H9 (cell line): ENCODE results near the gene NCCRP1. TPM values are rescaled to one million over a fixed set of nuclear protein-coding genes. Genes with fewer than 3 reads are reported as not detected.

ENCODE experiments used
- DNase-seq: peaks from one replicate; pipeline ENCODE4 v3.0.0-alpha.2; 2017
- H2AFZ ChIP-seq: one replicate; pipeline ENCODE4 v1.6.1; 2013; ENCODE audit warnings: mild to moderate bottlenecking, low read length, control low read depth, moderate library complexity
- H2AK5ac ChIP-seq: 2 replicates; pipeline ENCODE4 v1.6.1; 2013; ENCODE audit warnings: low read length, control low read depth, mixed read lengths; ENCODE audit not compliant: insufficient read length
- H2BK120ac ChIP-seq: one replicate; pipeline ENCODE4 v1.6.1; 2013; ENCODE audit warnings: low read depth, mild to moderate bottlenecking, low read length, control low read depth, inconsistent platforms; ENCODE audit not compliant: poor library complexity, severe bottlenecking
- H2BK12ac ChIP-seq: 2 replicates; pipeline ENCODE4 v1.6.1; 2013; ENCODE audit warnings: low read length, control low read depth, mixed read lengths, low read depth; ENCODE audit not compliant: insufficient read length
- H2BK15ac ChIP-seq: 2 replicates; pipeline ENCODE4 v1.6.1; 2013; ENCODE audit warnings: low read depth, low read length, control low read depth
- H2BK20ac ChIP-seq: one replicate; pipeline ENCODE4 v1.6.1; 2013; ENCODE audit warnings: low read depth, mild to moderate bottlenecking, low read length, control low read depth, inconsistent platforms; ENCODE audit not compliant: poor library complexity, severe bottlenecking
- H2BK5ac ChIP-seq: 2 replicates; pipeline ENCODE4 v1.6.1; 2013; ENCODE audit warnings: low read length, control low read depth, mixed read lengths; ENCODE audit not compliant: insufficient read length
- H3K14ac ChIP-seq: 2 replicates; pipeline ENCODE4 v1.6.1; 2013; ENCODE audit warnings: low read length, control low read depth; ENCODE audit not compliant: insufficient read depth
- H3K18ac ChIP-seq: 2 replicates; pipeline ENCODE4 v1.6.1; 2013; ENCODE audit warnings: low read depth, mild to moderate bottlenecking, mixed read lengths, low read length, control low read depth; ENCODE audit not compliant: insufficient read length
- H3K23ac ChIP-seq: 2 replicates; pipeline ENCODE4 v1.6.1; 2013; ENCODE audit warnings: low read length, control low read depth, mixed read lengths, low read depth; ENCODE audit not compliant: insufficient read length
- H3K23me2 ChIP-seq: 2 replicates; pipeline ENCODE4 v1.6.1; 2013; ENCODE audit warnings: low read depth, mild to moderate bottlenecking, mixed read lengths, low read length, control low read depth; ENCODE audit not compliant: insufficient read length, poor library complexity, severe bottlenecking
- H3K27ac ChIP-seq: 2 replicates; pipeline ENCODE4 v1.5.1; 2013; ENCODE audit warnings: low read length, control low read depth, mixed read lengths, low read depth; ENCODE audit not compliant: insufficient read length
- H3K27me3 ChIP-seq: 2 replicates; pipeline ENCODE4 v1.6.1; 2013; ENCODE audit warnings: low read length, control low read depth, inconsistent platforms; ENCODE audit not compliant: insufficient read depth
- H3K4ac ChIP-seq: 2 replicates; pipeline ENCODE4 v1.6.1; 2013; ENCODE audit warnings: low read depth, mild to moderate bottlenecking, control low read depth, inconsistent platforms, low read length, moderate library complexity
- H3K4me1 ChIP-seq: 2 replicates; pipeline ENCODE4 v1.6.1; 2013; ENCODE audit warnings: low read length, control low read depth, inconsistent platforms; ENCODE audit not compliant: insufficient read depth
- H3K4me2 ChIP-seq: 2 replicates; pipeline ENCODE4 v1.6.1; 2013; ENCODE audit warnings: low read length, control low read depth, mixed read lengths; ENCODE audit not compliant: insufficient read length, insufficient read depth
- H3K56ac ChIP-seq: 2 replicates; pipeline ENCODE4 v1.6.1; 2013; ENCODE audit warnings: low read depth, mild to moderate bottlenecking, mixed read lengths, low read length, control low read depth; ENCODE audit not compliant: insufficient read length
- H3K79me1 ChIP-seq: 2 replicates; pipeline ENCODE4 v1.6.1; 2013; ENCODE audit warnings: low read depth, mild to moderate bottlenecking, moderate library complexity, low read length, control low read depth, inconsistent platforms; ENCODE audit not compliant: insufficient read depth, poor library complexity, severe bottlenecking
- H3K79me2 ChIP-seq: 2 replicates; pipeline ENCODE4 v1.6.1; 2013; ENCODE audit warnings: low read length, control low read depth, inconsistent platforms; ENCODE audit not compliant: insufficient read depth
- H3K9ac ChIP-seq: 2 replicates; pipeline ENCODE4 v1.6.1; 2013; ENCODE audit warnings: low read length, control low read depth, mixed read lengths; ENCODE audit not compliant: insufficient read length; ENCODE audit errors: extremely low read depth
- H3K9me3 ChIP-seq: one replicate; pipeline ENCODE4 v1.6.1; 2013; ENCODE audit warnings: low read depth, low read length, inconsistent platforms; ENCODE audit not compliant: control insufficient read depth
- H3T11ph ChIP-seq: one replicate; pipeline ENCODE4 v1.6.1; 2013; ENCODE audit warnings: mild to moderate bottlenecking, low read length, control low read depth, inconsistent platforms
- H4K20me1 ChIP-seq: one replicate; pipeline ENCODE4 v1.6.1; 2013; ENCODE audit not compliant: control insufficient read depth, insufficient read length, insufficient read depth
- H4K5ac ChIP-seq: 2 replicates; pipeline ENCODE4 v1.6.1; 2013; ENCODE audit warnings: low read depth, mild to moderate bottlenecking, mixed read lengths, low read length, control low read depth; ENCODE audit not compliant: insufficient read length
- H4K8ac ChIP-seq: replicated peaks from 2 replicates; pipeline ENCODE4 v1.6.1; 2013; ENCODE audit warnings: low read length, control low read depth, mixed read lengths, low read depth; ENCODE audit not compliant: insufficient read length
- H4K91ac ChIP-seq: 2 replicates; pipeline ENCODE4 v1.6.1; 2013; ENCODE audit warnings: low read depth, mild to moderate bottlenecking, moderate library complexity, mixed read lengths, low read length, control low read depth; ENCODE audit not compliant: insufficient read length
- H3K27ac Mint-ChIP-seq, 3 experiments: 2 replicates in 2 of 3; 3 replicates in 1 of 3; pipeline ENCODE4 v1.8.0; 2020 to 2021; ENCODE audit warnings: mixed read lengths in 3 of 3, mild to moderate bottlenecking in 1 of 3, moderate library complexity in 1 of 3
- H3K27me3 Mint-ChIP-seq: 2 replicates; pipeline ENCODE4 v1.8.0; 2021; ENCODE audit warnings: low read depth, mild to moderate bottlenecking, moderate library complexity, mixed read lengths
- H3K36me3 Mint-ChIP-seq, 3 experiments: 2 replicates in 2 of 3; 3 replicates in 1 of 3; pipeline ENCODE4 v1.8.0; 2020 to 2021; ENCODE audit warnings: low read depth in 3 of 3, mixed read lengths in 3 of 3; ENCODE audit not compliant: insufficient read depth in 1 of 3
- H3K4me1 Mint-ChIP-seq, 2 experiments: 2 replicates each; pipeline ENCODE4 v1.8.0; 2020; ENCODE audit warnings: mixed read lengths in 2 of 2
- H3K4me3 Mint-ChIP-seq, 2 experiments: 2 replicates in 1 of 2; 3 replicates in 1 of 2; pipeline ENCODE4 v1.8.0; 2020 to 2021; ENCODE audit warnings: mild to moderate bottlenecking in 2 of 2, mixed read lengths in 2 of 2, moderate library complexity in 1 of 2
- H3K9me3 Mint-ChIP-seq, 2 experiments: 2 replicates in 1 of 2; 3 replicates in 1 of 2; pipeline ENCODE4 v1.8.0; 2020; ENCODE audit warnings: mild to moderate bottlenecking in 2 of 2, mixed read lengths in 2 of 2, moderate library complexity in 1 of 2
- WGBS: extraction: QIAGEN DNeasy Blood & Tissue Kit; methylation state at CpG from one replicate; pipeline ENCODE4 v1.1.7; 2013; ENCODE audit warnings: missing lambda C conversion rate, low lambda C conversion rate, mixed read lengths; ENCODE audit not compliant: insufficient read length; ENCODE audit errors: extremely low coverage; 5-methylcytosine and 5-hydroxymethylcytosine counted together
- total RNA-seq: library from RNA; stranded (reverse); gene quantifications from 2 replicates; pipeline ENCODE4 v1.2.1, GENCODE V29; 2021
- TF ChIP-seq, protein P1 (sequence below): fragments of 200-600 bp; sonication (generic); conservative IDR thresholded peaks from 3 replicates; pipeline ENCODE4 v1.8.0; 2021; ENCODE audit warnings: antibody characterized with exemption, mild to moderate bottlenecking

Gene NCCRP1
- total RNA-seq, 1 experiment from 2014 or later: 1.9 TPM

DNA sequence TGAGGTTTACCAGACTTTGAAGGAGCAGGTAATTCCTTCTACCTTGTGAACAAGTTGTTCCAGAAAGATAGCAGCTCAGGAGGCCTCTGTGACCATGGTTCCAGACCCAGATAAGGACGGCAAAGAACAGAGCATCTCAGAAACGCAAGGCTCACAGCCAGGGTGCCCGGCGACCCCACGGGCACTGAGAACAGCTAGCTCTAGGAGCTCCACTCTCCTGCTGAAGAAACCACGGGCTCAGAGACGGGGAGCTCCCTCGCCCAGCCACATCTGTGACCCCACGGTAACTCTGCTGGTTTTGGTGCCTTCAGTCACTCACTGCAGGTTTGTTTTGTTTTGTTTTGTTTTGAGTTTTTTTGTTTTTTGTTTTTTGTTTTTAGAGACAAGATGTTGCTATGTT, 16.0 kb upstream of the NCCRP1 start:
- Histone ChIP-seq H4K8ac (no peak overlapping the region), H4K5ac (no peak overlapping the region), H3T11ph (no peak overlapping the region), H2AK5ac (no peak overlapping the region), H3K56ac (no peak overlapping the region), H2BK12ac (no peak overlapping the region), H3K27me3 (no peaks in the 10 kb centered on the region), H2BK120ac (no peak overlapping the region), H4K20me1 (no peaks in the 10 kb centered on the region), H3K79me2 (no peaks in the 10 kb centered on the region), H3K4ac (no peak overlapping the region), H3K23ac (no peak overlapping the region), H4K91ac (no peak overlapping the region), H2AFZ (no peak overlapping the region), H3K18ac (no peak overlapping the region), H3K4me2 (no peak overlapping the region), H3K9me3 (no peaks in the 10 kb centered on the region), H3K23me2 (no peaks in the 10 kb centered on the region), H3K79me1 (no peaks in the 10 kb centered on the region), H3K14ac (no peak overlapping the region), H2BK15ac (no peak overlapping the region), H3K27ac (no peak overlapping the region), H3K9ac (no peak overlapping the region), H2BK20ac (no peak overlapping the region), H2BK5ac (no peak overlapping the region), H3K4me1 (no peaks in the 10 kb centered on the region)
- Mint-ChIP-seq H3K4me1 (peaks cover 0 to 3% of the 10 kb centered on the region in 2 experiments; a peak in 1 of 4 replicates), H3K4me3 (no peak overlapping the region), H3K9me3 (no peaks in the 10 kb centered on the region), H3K27me3 (no peaks in the 10 kb centered on the region), H3K27ac (0 out of 7 replicates have a peak overlapping the region, but pooled peaks of 1 of the 3 experiments have one; percentile 20), H3K36me3 (peaks cover 2 to 32% (median 25%) of the 10 kb centered on the region in 3 experiments; a peak in 6 of 7 replicates)
- WGBS: no CpG with 5 or more reads among the region's 9 CpGs
- TF ChIP-seq, protein P1, sequence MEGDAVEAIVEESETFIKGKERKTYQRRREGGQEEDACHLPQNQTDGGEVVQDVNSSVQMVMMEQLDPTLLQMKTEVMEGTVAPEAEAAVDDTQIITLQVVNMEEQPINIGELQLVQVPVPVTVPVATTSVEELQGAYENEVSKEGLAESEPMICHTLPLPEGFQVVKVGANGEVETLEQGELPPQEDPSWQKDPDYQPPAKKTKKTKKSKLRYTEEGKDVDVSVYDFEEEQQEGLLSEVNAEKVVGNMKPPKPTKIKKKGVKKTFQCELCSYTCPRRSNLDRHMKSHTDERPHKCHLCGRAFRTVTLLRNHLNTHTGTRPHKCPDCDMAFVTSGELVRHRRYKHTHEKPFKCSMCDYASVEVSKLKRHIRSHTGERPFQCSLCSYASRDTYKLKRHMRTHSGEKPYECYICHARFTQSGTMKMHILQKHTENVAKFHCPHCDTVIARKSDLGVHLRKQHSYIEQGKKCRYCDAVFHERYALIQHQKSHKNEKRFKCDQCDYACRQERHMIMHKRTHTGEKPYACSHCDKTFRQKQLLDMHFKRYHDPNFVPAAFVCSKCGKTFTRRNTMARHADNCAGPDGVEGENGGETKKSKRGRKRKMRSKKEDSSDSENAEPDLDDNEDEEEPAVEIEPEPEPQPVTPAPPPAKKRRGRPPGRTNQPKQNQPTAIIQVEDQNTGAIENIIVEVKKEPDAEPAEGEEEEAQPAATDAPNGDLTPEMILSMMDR: no peak
- no peak for DNase-seq
